Hematopoietic multipotent progenitor cell treated with erythropoietin and hydrocortisone succinate and interleukin-3 and kit ligand, for 15 days (in vitro differentiated cells): ENCODE data around the gene RDH11.
"Not testable (repeated sequence)": the region's sequence is repeated elsewhere in the genome, so short reads cannot be mapped to it uniquely, and the experiment has no call there.

Experiments
- DNase-seq: peaks from one replicate; pipeline ENCODE4 v3.0.0-alpha.2; 2015; ENCODE audit warnings: low spot score

The RDH11 gene

DNA sequence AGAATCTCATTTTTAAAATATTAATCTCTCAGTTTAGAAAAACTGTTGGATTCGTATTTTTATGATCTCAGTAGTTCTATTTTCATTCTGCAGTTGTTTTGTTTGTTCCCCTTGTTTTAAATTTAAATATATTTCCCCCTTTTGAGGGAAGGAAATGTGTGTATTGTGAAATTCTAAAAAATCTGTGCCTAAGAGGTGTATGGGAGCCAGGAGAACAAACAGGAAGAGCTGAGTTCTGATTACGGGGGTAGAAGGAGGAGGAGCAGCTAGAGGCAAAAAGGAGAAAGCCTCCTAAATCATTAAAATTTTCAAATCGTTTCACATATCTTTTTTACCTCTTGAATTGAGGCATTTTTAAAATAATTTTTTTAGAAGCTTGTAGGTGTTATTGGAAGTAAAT is 8.4 kb upstream of the RDH11 start:
- no peak for DNase-seq

DNA sequence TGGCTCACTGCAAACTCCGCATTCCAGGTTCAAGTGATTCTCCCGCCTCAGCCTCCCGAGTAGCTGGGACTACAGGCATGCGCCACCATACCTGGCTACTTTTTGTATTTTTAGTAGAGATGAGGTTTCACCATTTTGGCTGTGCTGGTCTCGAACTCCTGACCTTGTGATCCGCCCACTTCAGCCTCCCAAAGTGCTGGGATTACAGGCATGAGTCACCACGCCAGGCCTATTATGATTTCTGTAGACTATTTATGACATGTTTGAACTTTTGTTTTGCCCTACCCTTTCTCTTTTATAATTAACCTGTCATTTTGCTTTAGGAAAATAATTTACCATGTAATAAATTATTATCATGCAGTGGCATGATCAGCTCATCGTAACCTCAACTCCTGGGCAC is 5.9 kb upstream of the RDH11 start, which contains the start of gene RDH12:
Gene RDH12, plus strand, starts transcription at position 395 of the 400 bp plus-strand sequence. CDS start 20,757 bp downstream, outside the sequence.
- DNase-seq: not testable (repeated sequence)

DNA sequence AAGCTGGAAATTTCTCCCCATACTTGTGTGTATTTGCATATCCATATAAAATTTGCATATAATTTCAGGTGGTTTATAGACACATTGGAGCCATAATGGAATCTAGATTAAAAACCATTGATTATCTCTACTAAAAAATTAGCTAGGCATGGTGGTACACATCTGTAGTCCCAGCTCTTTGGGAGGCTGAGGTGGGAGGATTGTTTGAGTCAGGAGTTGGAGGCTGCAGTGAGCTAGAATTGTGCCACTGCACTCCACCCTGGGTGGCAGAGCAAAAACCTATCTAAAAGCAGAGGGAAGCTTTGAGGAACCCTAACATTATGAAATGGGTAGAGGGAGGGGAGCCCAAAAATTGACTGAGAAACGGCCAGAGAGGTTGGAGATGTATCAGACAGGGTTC is 2.6 kb upstream of the RDH11 start:
- DNase-seq: no peak

DNA sequence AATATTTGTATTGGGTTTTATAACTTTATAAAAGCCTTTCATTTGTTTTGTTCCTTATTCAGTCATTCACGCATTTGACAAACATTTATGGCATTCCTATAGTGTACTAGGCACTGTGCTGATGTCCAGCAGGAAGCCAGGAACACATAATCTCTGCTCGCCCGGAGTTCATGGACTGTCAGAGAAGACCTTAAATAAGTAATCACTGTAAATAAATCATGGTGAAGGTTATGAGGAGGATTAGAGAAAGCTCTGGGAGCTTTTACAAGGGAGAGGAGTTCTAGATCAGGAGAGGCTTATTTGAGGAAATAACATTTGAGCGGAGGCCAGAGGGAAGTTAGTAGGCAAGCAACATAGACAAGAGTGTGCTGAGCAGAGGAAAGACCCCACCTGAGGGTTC is 1.4 kb upstream of the RDH11 start:
- DNase-seq: no peak

DNA sequence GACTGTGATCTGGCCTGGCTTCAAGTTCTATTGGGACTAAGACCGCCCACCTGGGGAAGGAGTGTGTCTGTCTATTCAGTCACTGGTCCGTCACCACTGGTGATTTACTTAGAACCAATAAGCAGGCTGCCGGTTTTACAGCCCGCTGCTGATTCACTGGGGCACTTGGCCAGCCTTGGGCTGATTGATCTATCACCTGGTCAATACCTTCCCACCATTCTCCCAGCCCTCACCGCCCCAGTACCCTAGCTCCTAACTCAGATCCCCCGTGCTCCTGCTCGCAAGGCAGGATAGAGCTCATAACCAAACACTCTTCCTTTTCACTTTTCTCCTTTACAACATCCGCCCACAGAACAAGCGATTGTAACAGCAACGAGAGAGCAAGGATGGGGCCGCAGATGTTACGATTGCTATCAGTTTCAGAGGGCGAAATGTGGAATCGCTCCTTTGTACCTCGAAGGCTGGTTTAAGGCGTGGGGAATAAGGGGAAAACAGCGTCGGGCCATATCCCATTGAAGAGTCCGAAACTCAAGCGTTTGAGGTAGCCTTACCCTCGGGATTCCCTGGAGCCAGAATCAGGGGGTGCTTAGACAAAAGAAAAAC is 672 bp downstream of the RDH11 start:
- peak; percentile 84 for DNase-seq

DNA sequence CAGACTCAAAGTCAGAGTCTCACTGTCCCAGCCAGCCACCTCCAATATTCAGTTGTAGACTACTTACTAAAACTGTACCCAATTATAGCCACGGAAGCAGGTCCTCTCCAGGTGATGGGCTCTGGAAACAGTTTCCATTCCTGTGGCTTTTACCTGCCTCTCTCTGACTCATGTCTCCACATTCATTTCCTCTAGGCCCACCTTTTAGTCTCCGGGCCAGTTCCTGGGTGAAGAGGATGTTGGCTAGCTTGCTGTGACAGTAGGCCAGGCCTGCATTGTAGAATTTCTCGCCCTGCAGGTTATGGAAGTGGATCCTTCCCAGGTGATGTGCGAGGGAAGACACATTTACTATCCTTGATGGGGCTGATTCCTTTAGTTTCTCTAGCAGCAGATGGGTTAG is 5.6 kb downstream of the RDH11 start:
- DNase-seq: no peak

DNA sequence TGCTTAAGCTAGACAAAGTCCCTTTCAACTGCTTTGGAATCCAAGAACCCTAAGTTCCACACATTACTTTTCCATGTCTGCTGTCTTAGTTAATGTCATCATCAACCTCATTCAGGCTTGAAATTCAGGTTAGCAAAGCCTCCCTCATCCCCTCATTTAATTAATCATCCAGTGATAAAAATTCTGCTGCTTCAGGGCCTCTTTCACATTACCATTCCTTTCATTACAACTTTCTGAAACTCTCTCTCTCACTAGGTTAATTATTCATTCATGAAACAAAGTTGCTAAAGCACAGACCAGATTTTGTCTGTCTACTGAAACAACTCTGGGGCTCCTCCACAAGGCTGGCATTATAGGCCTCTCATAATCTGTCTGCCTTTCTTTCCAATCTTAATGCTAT is 11.7 kb downstream of the RDH11 start:
- no peak for DNase-seq

DNA sequence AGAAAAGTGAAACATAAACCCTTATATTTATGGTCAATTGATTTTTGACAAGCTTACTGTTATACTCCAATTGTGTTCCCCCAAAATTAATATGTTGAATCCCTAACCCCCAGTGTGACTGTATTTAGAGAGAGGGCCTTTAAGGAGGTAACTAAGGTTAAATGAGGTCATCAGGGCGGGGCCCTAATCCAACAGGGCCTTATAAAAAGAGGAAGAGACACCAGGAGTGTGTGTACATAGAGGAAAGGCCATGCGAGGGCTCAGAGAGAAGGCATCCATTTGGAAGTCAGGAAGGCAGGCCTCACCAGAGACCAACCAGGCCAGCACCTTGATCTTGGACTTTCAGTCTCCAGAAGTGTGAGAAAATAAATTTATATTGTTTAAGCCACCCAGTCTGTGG is 14.6 kb downstream of the RDH11 start:
- DNase-seq: peak; percentile 76

DNA sequence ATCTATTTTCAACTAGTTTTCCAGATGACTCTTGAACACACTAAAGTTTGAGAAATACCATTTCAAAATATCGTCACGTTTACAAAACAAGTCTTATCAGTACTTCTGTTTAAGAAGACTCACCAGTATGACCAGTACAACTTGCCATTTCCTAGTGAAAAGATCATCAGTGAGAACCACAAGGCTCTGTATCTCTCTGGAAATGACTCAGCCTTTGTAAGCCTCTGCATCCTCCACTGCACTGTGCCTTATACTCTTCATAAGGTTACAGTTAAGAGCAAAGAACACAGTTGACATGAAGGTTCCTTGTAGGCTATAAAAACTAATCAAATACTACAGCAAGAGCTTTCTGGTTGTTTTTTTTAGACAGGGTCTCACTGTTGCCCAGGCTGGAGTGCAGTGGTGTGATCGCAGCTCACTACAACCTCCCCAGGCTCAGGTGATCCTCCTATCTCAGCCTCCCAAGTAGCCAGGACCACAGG is 15.4 kb downstream of the RDH11 start:
- peak; percentile 92 for DNase-seq

DNA sequence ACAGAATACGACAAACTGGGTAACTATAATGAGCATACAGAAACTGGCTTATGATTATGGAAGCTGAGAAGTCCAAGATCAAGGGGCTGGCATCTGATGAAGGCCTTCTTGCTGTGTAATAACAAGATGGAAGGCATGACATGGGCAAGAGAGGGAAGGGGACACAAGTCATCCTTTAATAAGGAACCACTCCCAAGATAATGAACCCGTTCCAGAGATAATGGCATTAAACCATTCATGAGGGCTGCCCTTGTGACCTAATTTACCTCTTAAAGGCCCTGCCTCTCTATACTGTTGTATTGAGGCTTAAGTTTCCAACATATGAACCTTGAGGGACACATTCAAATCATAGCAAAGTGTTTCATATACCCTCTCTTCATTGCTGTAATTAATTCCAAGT is 16.6 kb downstream of the RDH11 start:
- DNase-seq: peak; percentile 47

DNA sequence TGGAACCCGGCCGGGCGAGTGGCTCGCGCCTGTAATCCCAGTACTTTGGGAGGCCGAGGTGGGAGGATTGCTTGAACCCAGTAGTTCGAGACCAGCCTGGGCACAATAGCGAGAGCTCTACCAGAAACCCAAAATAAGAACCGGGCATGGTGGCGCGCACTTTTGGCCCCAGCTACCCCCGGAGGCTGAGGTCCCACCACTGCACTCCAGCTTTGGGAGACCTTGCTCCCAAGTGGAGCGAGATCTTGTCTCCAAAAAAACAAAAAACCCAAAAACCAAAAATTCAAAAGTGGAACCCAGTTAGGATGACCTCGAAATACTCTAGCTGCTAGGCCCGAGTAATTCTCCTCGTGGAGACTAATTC is 20.4 kb downstream of the RDH11 start:
- no peak for DNase-seq

DNA sequence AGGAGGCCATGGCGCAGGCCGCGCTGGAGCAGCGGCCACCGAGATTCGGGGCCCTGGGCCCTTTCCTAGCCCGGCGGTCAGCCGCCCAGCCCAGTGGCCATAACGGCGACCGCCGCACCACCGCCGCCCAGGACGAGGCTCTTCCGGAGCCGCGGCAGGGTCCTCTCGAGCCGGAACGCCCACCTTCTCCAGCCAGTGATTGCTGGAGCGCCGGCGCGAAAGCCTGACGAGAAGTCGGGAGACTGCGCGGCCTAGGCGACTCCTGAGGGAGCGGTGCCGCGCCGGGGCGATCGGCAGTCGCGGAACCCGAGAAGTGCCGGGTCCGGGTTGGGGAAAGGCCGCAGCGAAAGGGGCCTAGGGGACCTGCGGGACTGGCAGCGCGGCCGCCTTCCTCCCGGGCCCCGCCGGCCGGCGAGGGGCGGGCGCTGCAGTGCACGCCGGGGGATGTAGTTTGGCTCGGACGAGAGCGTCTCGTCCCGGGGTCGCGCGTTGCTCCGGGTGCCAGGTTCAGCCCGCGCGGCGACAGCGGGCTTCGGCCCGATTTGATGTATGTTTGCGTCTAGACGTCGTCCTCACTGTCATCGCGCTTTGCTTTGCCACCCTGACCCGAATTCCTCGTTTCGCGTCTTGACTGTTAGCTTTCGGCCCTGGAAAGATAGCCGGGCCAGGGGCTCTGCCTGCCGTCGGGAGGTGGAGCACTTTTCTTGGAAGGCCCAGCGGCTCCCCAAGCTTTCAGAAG is 20.9 kb downstream of the RDH11 start, which contains the start of gene VTI1B:
Gene VTI1B, minus strand, starts transcription at position 153 of the 739 bp plus-strand sequence. Its CDS starts 143 bp downstream, at position 10.
- peak; percentile 80 for DNase-seq

DNA sequence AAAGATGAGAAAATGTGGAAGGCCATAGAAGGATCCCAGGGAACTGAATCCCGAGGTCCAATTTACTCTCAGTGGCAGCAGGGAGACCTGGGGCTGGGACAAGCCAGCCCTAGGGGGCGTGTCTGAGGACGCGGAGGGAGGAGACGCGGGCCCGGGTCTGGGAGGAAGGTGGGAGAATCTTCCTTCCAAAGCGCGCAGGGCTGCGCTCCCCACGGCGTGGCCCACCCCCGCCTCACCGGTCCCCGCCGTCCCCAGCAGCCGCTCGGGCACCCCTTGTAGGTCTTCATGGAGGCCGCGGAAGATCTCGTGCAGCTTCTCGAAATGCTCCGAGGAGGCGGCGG is 21.5 kb downstream of the RDH11 start:
- DNase-seq: peak; percentile 67

DNA sequence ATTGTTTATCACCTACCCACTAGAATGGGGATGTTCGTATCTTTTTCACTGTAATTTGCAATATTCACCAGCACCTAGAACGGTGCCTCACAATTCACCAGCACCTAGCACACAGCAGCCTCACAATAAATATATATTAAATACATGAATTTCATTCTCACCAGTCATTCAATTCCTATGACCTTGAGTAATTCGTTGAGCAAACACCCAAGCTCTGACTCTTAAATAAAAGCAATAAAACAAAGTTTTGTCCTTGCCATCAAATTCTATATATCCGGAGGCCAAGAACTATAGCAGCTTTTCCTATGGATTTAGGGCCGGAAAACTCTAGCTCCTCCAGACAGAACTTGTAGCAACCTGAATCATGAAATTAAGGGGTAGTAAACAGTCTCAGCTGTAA is 22.1 kb downstream of the RDH11 start:
- no peak for DNase-seq

DNA sequence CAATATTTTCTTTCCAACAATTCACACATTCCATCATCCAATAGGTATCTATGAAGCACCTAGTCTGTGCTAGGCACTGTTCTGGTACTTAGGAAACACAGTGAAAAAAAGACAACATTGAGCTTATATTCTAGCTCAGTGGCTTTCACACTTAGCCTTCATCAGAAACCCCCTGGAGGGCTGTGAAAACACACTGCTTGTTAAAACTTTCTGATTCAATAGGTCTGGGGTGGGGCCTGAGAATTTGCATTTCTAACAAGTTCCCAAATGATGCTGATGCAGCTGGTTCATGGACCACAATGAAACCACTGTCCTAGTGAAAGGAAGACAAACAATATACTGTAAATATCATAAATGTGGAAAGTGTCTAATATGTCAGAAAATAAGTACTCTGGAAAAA is 27.0 kb downstream of the RDH11 start:
- no peak for DNase-seq

DNA sequence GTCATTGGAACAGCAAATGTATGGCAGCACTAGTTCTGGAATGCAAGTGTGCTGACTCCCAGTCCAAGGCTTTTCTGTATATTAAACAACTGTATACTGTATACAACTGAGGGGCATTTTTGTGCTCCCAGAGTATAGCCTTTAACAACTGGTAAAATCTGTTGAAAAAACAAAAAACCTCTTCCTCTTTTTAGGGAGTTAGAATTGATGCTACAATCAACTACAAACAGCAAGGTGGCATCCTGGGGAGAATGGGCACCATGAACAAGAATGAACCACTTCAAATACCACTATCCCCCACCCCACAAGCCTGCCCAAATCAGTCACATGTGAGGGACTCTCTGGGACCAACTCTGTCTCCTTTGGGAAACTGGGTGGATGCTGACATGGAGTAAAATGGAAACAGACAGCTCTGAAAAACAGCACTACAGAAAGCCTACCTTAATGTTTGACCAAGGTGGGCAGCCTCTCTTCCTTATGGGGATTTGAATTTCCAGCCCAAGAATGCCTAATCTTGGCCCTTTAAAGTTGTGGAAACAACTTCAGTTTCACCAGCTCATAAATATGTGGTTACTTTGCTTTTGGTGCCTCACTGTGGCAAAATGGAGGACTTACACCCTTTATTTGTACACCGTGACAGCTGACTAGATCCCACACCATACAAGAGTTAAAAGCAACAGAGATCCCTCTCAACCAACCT is 28.7 kb downstream of the RDH11 start:
- DNase-seq: peak; percentile 80

DNA sequence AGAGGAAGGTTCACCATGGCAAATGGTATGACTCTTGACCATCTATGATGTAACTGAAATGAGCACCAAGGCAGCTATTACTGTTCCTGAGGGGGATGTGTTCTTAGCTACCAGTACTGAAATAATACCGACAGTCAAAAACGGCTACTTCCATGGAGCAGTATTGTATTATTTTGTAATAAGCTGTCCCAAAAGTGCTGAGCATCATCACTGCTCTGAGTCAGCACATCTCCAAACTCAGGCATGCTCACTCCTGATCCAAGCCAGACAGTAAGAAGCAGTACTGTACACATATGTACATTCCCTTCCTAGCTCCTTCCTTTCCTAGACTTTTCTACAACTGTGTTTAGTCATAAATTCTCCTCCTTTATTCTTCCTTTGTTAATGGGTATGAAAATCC is 29.7 kb downstream of the RDH11 start:
- peak; percentile 41 for DNase-seq

DNA sequence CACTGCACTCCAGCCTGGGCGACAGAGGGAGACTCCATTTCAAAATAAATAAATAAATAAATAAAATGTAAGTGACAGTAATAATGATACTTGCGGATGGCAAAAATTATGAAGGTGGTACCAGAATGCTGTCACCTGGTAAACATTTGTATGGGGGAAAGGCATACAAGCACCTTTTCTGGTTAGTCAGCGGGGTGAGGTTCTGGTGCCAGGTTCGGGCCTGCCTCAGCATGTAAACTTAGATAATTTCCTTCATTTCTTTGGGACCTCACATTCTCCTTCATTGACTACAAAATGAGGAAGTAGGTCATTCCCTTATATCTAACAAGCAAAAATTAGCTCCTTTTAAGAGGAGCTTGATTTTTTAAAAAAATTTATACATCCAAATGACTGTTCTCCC is 31.9 kb downstream of the RDH11 start:
- DNase-seq: no peak

DNA sequence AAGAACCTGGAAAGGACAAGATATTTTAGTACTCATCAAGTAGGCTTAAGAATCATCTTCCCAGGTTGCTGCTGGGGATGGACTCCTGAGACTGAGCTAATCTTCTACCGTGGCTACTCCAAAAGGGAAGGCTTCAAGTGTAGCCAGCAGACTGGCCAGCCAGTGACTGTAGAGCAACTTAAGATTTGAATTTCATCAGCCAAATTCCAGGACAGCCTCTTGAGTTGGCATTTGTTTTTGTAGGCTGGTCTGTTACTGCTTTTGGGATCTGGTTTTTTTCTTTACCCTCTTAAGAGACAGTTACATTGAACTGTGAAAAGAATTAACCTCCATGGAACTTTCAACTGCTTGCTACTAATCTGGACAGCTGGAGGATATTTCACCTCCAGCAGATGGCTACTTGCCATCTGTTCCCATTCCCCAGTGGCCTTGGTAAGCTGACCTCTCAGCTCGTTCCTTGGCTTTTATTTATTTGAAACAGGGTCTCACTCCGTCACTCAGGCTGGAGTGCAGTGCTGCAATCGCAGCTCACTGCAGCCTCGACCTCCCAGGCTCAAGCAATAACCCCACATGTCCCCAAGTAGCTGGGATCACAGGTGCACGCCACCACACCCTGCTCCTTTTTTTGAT is 41.8 kb downstream of the RDH11 start:
- DNase-seq: no peak

DNA sequence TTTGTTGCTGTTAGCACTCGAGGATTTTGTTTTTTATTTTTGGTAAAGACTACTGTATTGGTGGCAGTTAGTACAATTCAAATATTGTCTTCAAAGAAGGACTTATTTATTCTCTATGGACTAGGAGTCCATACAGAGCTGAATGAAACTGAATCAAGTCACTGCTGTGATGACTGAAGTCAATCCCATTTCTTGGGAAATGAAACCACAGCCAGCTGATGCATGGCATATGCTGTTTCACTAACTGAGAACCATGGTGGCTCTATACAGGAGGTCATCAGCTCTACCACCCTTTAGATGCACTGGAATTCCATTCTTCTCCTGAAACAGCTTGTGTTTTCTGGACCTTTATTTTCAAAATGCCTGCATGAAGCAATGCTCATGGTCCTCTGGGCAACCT is 43.4 kb downstream of the RDH11 start:
- no peak for DNase-seq

DNA sequence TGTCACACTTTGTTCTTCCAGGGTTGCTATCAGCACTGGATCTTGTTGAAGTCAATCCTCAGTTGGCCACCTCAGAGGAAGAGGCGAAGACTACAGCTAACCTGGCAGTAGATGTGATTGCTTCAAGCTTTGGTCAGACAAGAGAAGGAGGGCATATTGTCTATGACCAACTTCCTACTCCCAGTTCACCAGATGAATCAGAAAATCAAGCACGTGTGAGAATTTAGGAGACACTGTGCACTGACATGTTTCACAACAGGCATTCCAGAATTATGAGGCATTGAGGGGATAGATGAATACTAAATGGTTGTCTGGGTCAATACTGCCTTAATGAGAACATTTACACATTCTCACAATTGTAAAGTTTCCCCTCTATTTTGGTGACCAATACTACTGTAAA is 44.9 kb downstream of the RDH11 start:
- no peak for DNase-seq

DNA sequence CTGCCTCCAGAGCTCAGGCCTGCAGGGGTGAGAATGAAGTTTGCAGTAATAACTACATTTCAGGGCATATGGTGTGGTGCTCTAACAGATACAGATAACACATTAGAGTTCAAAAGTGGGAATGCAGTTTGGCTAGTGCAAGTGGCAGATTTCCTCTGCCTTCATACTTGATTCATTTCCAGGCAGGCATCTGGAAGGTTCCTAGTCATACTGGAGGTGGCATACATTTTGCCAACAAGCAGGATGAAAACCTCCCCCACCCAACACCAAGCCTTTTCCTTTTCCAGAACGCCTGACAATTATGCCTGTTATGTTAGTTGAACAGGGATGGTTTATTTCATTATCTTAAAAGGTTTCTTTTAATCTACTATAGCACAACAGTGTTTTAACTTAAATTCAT is 45.4 kb downstream of the RDH11 start:
- no peak for DNase-seq

DNA sequence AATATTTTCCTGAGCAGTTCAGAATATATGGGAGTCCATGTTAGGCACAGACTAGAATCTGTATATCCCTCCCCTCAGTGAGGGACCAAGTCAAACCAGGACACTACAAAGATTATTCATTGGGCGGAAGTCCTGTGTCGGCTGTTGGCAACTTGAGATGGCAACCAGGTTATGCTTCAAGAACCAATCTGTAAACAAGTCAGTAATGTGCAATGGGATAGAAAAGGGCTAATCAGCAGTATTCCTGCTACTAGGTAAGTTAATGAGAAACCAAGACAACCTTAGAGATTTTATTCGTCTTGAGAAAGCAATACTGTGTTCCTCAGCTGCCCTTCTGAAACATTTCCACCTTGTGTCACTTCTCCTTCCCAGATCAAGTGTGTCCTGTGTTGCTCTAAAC is 49.4 kb downstream of the RDH11 start:
- DNase-seq: no peak
